CD14-positive monocyte (primary cell): ENCODE results near the gene MRPS34. TPM values are rescaled to one million over a fixed set of nuclear protein-coding genes. Genes with fewer than 3 reads are reported as not detected.

ENCODE experiments used
- DNase-seq, 3 donors: peaks; one replicate each; pipeline ENCODE4 v3.0.0-alpha.2; 2011 to 2022
- H2AFZ ChIP-seq: 2 replicates; pipeline ENCODE4 v1.6.0; 2012; ENCODE audit warnings: mild to moderate bottlenecking, low read depth, low read length, inconsistent platforms; ENCODE audit not compliant: insufficient read depth, poor library complexity, severe bottlenecking
- H3K27ac ChIP-seq, 2 donors: 1 replicate in 1 of 2; 2 replicates in 1 of 2; pipeline ENCODE4 v1.5.1; 2012 to 2013; ENCODE audit warnings: low read length in 2 of 2, control low read depth in 1 of 2, inconsistent platforms in 1 of 2, low read depth in 1 of 2, mild to moderate bottlenecking in 1 of 2
- H3K27me3 ChIP-seq, 2 donors: one replicate each; pipeline versions ENCODE4 v1.6.0 to v1.6.1; 2011 to 2013; ENCODE audit warnings: low read length in 2 of 2; ENCODE audit not compliant: control insufficient read depth in 2 of 2, insufficient read depth in 2 of 2
- H3K36me3 ChIP-seq, 2 donors: replicated peaks in 1 of 2; 1 replicate in 1 of 2; 2 replicates in 1 of 2; pipeline versions ENCODE4 v1.5.1 to v1.6.1; 2012 to 2013; ENCODE audit warnings: low read length in 2 of 2, control low read depth in 1 of 2, inconsistent platforms in 1 of 2, mild to moderate bottlenecking in 1 of 2; ENCODE audit not compliant: insufficient read depth in 2 of 2, control insufficient read depth in 1 of 2
- H3K4me1 ChIP-seq, 2 donors: 1 replicate in 1 of 2; 2 replicates in 1 of 2; pipeline versions ENCODE4 v1.5.1 to v1.6.1; 2012 to 2013; ENCODE audit warnings: low read length in 2 of 2, control low read depth in 1 of 2, inconsistent platforms in 1 of 2, mild to moderate bottlenecking in 1 of 2, moderate library complexity in 1 of 2; ENCODE audit not compliant: insufficient read depth in 2 of 2, control insufficient read depth in 1 of 2
- H3K4me2 ChIP-seq: replicated peaks from 2 replicates; pipeline ENCODE3; 2012; ENCODE audit warnings: low read length, moderate library complexity, mild to moderate bottlenecking; ENCODE audit not compliant: poor library complexity, severe bottlenecking; ENCODE audit errors: extremely low read depth
- H3K4me3 ChIP-seq, 3 experiments: fragments of 200-600 bp in 1 of 3; sonication (generic) in 1 of 3; replicated peaks in 1 of 3; 1 replicate in 2 of 3; 2 replicates in 1 of 3; pipeline ENCODE4 v1.5.1; 2011 to 2013; ENCODE audit warnings: low read length in 3 of 3, mild to moderate bottlenecking in 3 of 3, control low read depth in 2 of 3, low read depth in 2 of 3, inconsistent platforms in 1 of 3, moderate library complexity in 1 of 3
- H3K79me2 ChIP-seq: 2 replicates; pipeline ENCODE4 v1.6.0; 2012; ENCODE audit warnings: mild to moderate bottlenecking, control low read depth, inconsistent platforms, low read length, moderate library complexity; ENCODE audit not compliant: insufficient read depth
- H3K9ac ChIP-seq: 2 replicates; pipeline ENCODE4 v1.6.0; 2017; ENCODE audit warnings: low read length, mild to moderate bottlenecking; ENCODE audit not compliant: insufficient read depth, poor library complexity, severe bottlenecking
- H3K9me3 ChIP-seq, 2 donors: replicated peaks in 1 of 2; 1 replicate in 1 of 2; 2 replicates in 1 of 2; pipeline versions ENCODE4 v1.5.1 to v1.6.1; 2012 to 2013; ENCODE audit warnings: low read length in 2 of 2, control low read depth in 1 of 2; ENCODE audit not compliant: control insufficient read depth in 1 of 2, insufficient read depth in 1 of 2
- H4K20me1 ChIP-seq: 2 replicates; pipeline ENCODE4 v1.6.0; 2012; ENCODE audit warnings: mild to moderate bottlenecking, low read length, control low read depth, moderate library complexity; ENCODE audit not compliant: insufficient read depth
- H3K27ac Mint-ChIP-seq, 7 donors: one replicate each; pipeline ENCODE4 v1.8.0; 2020; ENCODE audit warnings: mild to moderate bottlenecking in 7 of 7, mixed read lengths in 7 of 7, moderate library complexity in 6 of 7, inconsistent platforms in 2 of 7
- H3K27me3 Mint-ChIP-seq, 3 donors: one replicate each; pipeline ENCODE4 v1.8.0; 2021 to 2022; ENCODE audit warnings: low read depth in 3 of 3, mild to moderate bottlenecking in 3 of 3, mixed read lengths in 3 of 3, moderate library complexity in 3 of 3, inconsistent platforms in 1 of 3
- H3K36me3 Mint-ChIP-seq, 2 donors: one replicate each; pipeline ENCODE4 v1.8.0; 2020; ENCODE audit warnings: mixed read lengths in 2 of 2, inconsistent platforms in 1 of 2, mild to moderate bottlenecking in 1 of 2
- H3K4me1 Mint-ChIP-seq: one replicate; pipeline ENCODE4 v1.8.0; 2020; ENCODE audit warnings: mild to moderate bottlenecking, mixed read lengths
- H3K4me3 Mint-ChIP-seq, 2 donors: one replicate each; pipeline ENCODE4 v1.8.0; 2020; ENCODE audit warnings: mild to moderate bottlenecking in 2 of 2, mixed read lengths in 2 of 2, moderate library complexity in 1 of 2
- H3K9me3 Mint-ChIP-seq, 7 donors: one replicate each; pipeline ENCODE4 v1.8.0; 2020 to 2022; ENCODE audit warnings: mixed read lengths in 7 of 7, mild to moderate bottlenecking in 6 of 7, moderate library complexity in 6 of 7, inconsistent platforms in 2 of 7
- WGBS: methylation state at CpG from one replicate; pipeline ENCODE4 v1.1.5; 2013; ENCODE audit warnings: missing lambda C conversion rate; ENCODE audit not compliant: insufficient coverage; 5-methylcytosine and 5-hydroxymethylcytosine counted together
- intact Hi-C, 2 donors: fragments of 100-400 bp; cut with micrococcal nuclease; formaldehyde crosslinking; loops; one replicate each; pipeline versions ENCODE4 v1.15.0 to v1.15.1; 2023
- polyA plus RNA-seq, 3 donors: library from polyadenylated mRNA; depleted of rRNA in 1 of 3; unstranded in 2 of 3; stranded (reverse) in 1 of 3; fragments of 300-500 nt in 2 of 3; fragments of >200 nt in 1 of 3; fragmentation: Illumina TruSeq in 2 of 3; gene quantifications; 1 replicate in 2 of 3; 2 replicates in 1 of 3; pipeline ENCODE4 v1.2.3, GENCODE V29; 2012 to 2021
- TF ChIP-seq, protein P1 (sequence below): fragments of 200-600 bp; IDR thresholded peaks from one replicate; pipeline ENCODE4 v1.8.0; 2022; ENCODE audit warnings: antibody characterized with exemption, mild to moderate bottlenecking

The MRPS34 gene
- polyA plus RNA-seq, 3 donors = 34.5 to 137 (median 109) TPM

DNA sequence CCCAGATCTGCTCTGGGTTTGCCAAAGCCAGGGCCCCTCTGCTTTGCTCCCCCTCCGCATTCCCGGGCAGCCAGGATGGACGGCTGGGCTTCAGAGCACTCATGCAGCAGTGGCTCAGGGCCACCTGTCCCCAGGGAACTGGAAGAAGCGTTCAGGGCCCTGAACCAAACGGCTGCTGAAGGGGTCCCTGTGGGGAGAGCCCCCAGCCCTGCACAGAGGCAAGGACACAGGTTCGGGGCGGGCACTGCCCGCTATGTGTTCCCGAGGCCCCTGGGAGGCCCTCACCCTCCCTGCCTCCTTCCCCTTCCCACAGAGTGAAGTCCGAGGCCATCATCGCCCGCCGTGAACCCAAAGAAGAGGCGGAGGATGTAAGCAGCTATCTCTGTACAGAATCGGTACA, 12.0 kb downstream of the MRPS34 start:
- H3K4me2 ChIP-seq = no peak overlapping the region
- no peak for DNase-seq
- Mint-ChIP-seq H3K9me3 (peaks cover 0 to 2% (median 0%) of the 10 kb centered on the region in 7 donors), H3K4me1 (no peaks in the 10 kb centered on the region), H3K36me3 (peaks cover 41 to 82% of the 10 kb centered on the region in 2 donors), H3K27ac (no peak overlapping the region), H3K4me3 (no peak overlapping the region), H3K27me3 (peaks cover 0 to 3% (median 2%) of the 10 kb centered on the region in 3 donors)
- H3K9me3 ChIP-seq = no peaks in the 10 kb centered on the region
- H3K27me3 ChIP-seq = no peaks in the 10 kb centered on the region
- H3K4me3 ChIP-seq = no peak overlapping the region
- peaks cover 8% of the 10 kb centered on the region for H4K20me1 ChIP-seq
- no peaks in the 10 kb centered on the region for H3K4me1 ChIP-seq
- no peak overlapping the region for H3K9ac ChIP-seq
- H3K79me2 ChIP-seq = no peaks in the 10 kb centered on the region
- H3K27ac ChIP-seq = no peak overlapping the region
- peaks cover 80 to 84% of the 10 kb centered on the region in 2 donors for H3K36me3 ChIP-seq
- TF ChIP-seq, protein P1, sequence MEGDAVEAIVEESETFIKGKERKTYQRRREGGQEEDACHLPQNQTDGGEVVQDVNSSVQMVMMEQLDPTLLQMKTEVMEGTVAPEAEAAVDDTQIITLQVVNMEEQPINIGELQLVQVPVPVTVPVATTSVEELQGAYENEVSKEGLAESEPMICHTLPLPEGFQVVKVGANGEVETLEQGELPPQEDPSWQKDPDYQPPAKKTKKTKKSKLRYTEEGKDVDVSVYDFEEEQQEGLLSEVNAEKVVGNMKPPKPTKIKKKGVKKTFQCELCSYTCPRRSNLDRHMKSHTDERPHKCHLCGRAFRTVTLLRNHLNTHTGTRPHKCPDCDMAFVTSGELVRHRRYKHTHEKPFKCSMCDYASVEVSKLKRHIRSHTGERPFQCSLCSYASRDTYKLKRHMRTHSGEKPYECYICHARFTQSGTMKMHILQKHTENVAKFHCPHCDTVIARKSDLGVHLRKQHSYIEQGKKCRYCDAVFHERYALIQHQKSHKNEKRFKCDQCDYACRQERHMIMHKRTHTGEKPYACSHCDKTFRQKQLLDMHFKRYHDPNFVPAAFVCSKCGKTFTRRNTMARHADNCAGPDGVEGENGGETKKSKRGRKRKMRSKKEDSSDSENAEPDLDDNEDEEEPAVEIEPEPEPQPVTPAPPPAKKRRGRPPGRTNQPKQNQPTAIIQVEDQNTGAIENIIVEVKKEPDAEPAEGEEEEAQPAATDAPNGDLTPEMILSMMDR = no peak
- intact Hi-C loops = no loop called here
- 98% methylated on average over 13 of the region's 15 CpGs for WGBS
- H2AFZ ChIP-seq = no peak overlapping the region

DNA sequence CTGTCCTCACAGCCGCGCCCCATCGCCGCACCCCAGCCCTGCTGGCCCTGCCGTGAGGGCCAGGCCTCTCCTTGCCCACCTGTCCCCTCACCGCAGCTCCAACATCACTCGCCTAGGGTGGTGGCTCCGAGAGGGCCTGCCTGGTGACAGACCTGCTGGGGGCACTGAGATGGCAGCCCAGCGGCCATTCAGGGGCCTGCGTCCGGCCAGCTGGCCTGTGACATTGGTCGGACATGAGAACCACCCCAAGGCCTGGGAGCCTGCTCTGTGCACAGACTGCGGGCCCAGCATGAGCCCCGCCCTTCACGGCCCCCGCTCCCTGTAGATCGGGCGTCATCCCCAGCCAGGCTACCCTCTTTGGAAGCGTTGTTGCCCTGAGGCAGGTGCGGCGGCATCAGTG, 13.4 kb downstream of the MRPS34 start:
- 98% methylated on average over 21 of the region's 21 CpGs for WGBS
- peaks cover 15% of the 10 kb centered on the region for H4K20me1 ChIP-seq
- Mint-ChIP-seq H3K36me3 (peaks cover 42 to 82% of the 10 kb centered on the region in 2 donors), H3K27ac (no peak overlapping the region), H3K4me1 (no peaks in the 10 kb centered on the region), H3K4me3 (no peak overlapping the region), H3K9me3 (peaks cover 0 to 2% (median 0%) of the 10 kb centered on the region in 7 donors), H3K27me3 (peaks cover 0 to 3% (median 2%) of the 10 kb centered on the region in 3 donors)
- no peaks in the 10 kb centered on the region for H3K9me3 ChIP-seq
- H3K27ac ChIP-seq = no peak overlapping the region
- H3K4me3 ChIP-seq = no peak overlapping the region
- H3K9ac ChIP-seq = no peak overlapping the region
- TF ChIP-seq, protein P1 = no peak
- no peaks in the 10 kb centered on the region for H3K79me2 ChIP-seq
- H3K27me3 ChIP-seq = no peaks in the 10 kb centered on the region
- peaks cover 69 to 84% of the 10 kb centered on the region in 2 donors for H3K36me3 ChIP-seq
- H3K4me1 ChIP-seq = no peaks in the 10 kb centered on the region
- H3K4me2 ChIP-seq = no peak overlapping the region
- no peak overlapping the region for H2AFZ ChIP-seq
- no peak for DNase-seq
- intact Hi-C loops = no loop called here
